ENCODE results near the gene PLD3.

PLD3 gene

DNA sequence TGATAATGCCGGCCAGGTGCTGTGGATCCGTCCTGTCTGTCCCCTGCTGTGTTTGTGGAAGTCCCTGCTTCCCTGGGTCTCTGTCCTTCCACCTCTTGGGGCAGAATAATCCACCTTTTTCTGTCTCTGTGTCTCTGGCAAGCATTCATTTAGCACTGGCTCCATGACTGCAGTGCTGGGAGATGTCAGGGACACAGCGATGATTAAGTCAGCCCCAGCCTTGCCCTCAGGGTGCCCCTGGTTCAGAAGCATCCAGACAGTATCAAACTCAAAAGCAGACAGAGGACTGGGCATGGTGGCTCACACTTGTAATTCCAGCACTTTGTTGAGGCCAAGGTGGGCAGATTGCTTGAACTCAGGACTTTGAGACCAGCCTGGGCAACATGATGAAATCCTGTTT is 40.0 kb downstream of the PLD3 start:
- Histone ChIP-seq H3K4me3 (ENCODE audit: low read length) (no peak overlapping the region), H3K27ac (ENCODE audit: low read depth, low read length) (no peak overlapping the region), H3K9me2 (replicated peaks; ENCODE audit: control insufficient read depth, low read length) (no peaks in the 10 kb centered on the region), H3K4me2 (ENCODE audit: low read length) (no peak overlapping the region), H3F3A (ENCODE audit: control insufficient read depth, insufficient read depth) (no peaks in the 10 kb centered on the region), H3K27me3 (ENCODE audit: control insufficient read depth, low read length) (no peaks in the 10 kb centered on the region), H3K79me2 (ENCODE audit: control insufficient read depth, low read length) (no peaks in the 10 kb centered on the region), H4K20me1 (ENCODE audit: control insufficient read depth, insufficient read depth, low read depth, low read length) (no peaks in the 10 kb centered on the region), H3K36me3 (ENCODE audit: control insufficient read depth, low read length) (no peaks in the 10 kb centered on the region), H3K9me3 (ENCODE audit: control insufficient read depth, insufficient read depth, low read length) (no peaks in the 10 kb centered on the region), H3K4me1 (ENCODE audit: control insufficient read depth, low read length) (no peaks in the 10 kb centered on the region)
- TF ChIP-seq, protein P1, sequence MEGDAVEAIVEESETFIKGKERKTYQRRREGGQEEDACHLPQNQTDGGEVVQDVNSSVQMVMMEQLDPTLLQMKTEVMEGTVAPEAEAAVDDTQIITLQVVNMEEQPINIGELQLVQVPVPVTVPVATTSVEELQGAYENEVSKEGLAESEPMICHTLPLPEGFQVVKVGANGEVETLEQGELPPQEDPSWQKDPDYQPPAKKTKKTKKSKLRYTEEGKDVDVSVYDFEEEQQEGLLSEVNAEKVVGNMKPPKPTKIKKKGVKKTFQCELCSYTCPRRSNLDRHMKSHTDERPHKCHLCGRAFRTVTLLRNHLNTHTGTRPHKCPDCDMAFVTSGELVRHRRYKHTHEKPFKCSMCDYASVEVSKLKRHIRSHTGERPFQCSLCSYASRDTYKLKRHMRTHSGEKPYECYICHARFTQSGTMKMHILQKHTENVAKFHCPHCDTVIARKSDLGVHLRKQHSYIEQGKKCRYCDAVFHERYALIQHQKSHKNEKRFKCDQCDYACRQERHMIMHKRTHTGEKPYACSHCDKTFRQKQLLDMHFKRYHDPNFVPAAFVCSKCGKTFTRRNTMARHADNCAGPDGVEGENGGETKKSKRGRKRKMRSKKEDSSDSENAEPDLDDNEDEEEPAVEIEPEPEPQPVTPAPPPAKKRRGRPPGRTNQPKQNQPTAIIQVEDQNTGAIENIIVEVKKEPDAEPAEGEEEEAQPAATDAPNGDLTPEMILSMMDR (IDR thresholded peaks at IDR 0.05; ENCODE audit: low read depth, low read length, poor library complexity, severe bottlenecking): no peak
- TF ChIP-seq EZH2phosphoT487 (IDR thresholded peaks at IDR 0.05; ENCODE audit: borderline replicate concordance, low read length): no peak

DNA sequence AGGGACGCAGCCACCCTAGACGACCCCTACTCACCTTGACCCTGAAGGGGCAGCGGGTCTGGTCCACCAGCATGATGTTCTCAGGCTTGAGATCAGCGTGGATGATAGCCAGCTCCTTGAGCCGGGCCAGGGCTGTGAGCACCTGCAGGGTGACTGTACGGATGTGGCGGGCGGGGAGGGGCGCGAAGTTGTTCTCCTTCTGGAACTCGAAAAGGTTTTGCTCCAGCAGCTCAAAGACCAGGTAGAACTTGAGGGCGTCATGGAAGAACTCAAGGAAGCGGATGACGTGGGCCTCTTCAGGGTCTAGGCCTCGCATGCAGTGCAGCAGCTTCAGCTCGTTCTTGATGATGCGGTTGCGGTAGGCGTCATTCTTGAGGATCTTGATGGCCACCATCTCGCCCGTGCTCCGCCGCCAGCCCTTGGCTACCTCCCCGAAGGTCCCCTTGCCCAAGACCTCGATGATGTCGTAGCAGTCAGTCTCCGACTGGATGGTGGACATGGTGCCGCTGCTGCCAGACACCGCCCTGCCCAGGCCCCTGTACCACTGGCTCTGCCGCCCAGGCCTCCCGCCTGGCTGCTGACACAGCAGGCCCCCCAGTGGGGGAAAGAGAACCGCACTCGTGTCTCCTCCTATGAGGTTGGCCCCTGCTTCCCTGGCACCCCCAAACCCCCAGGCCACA is 41.0 kb downstream of the PLD3 start:
- Histone ChIP-seq H3K36me3 (ENCODE audit: control insufficient read depth, low read length) (no peaks in the 10 kb centered on the region), H3K4me3 (ENCODE audit: low read length) (no peak overlapping the region), H3K9me3 (ENCODE audit: control insufficient read depth, insufficient read depth, low read length) (no peaks in the 10 kb centered on the region), H4K20me1 (ENCODE audit: control insufficient read depth, insufficient read depth, low read depth, low read length) (no peaks in the 10 kb centered on the region), H3K4me2 (ENCODE audit: low read length) (no peak overlapping the region), H3K9me2 (replicated peaks; ENCODE audit: control insufficient read depth, low read length) (no peaks in the 10 kb centered on the region), H3K4me1 (ENCODE audit: control insufficient read depth, low read length) (no peaks in the 10 kb centered on the region), H3K79me2 (ENCODE audit: control insufficient read depth, low read length) (no peaks in the 10 kb centered on the region), H3F3A (ENCODE audit: control insufficient read depth, insufficient read depth) (no peaks in the 10 kb centered on the region), H3K27ac (ENCODE audit: low read depth, low read length) (no peak overlapping the region), H3K27me3 (ENCODE audit: control insufficient read depth, low read length) (no peaks in the 10 kb centered on the region)
- TF ChIP-seq, protein P1 (IDR thresholded peaks at IDR 0.05; ENCODE audit: low read depth, low read length, poor library complexity, severe bottlenecking): no peak
- TF ChIP-seq EZH2phosphoT487 (IDR thresholded peaks at IDR 0.05; ENCODE audit: borderline replicate concordance, low read length): no peak

DNA sequence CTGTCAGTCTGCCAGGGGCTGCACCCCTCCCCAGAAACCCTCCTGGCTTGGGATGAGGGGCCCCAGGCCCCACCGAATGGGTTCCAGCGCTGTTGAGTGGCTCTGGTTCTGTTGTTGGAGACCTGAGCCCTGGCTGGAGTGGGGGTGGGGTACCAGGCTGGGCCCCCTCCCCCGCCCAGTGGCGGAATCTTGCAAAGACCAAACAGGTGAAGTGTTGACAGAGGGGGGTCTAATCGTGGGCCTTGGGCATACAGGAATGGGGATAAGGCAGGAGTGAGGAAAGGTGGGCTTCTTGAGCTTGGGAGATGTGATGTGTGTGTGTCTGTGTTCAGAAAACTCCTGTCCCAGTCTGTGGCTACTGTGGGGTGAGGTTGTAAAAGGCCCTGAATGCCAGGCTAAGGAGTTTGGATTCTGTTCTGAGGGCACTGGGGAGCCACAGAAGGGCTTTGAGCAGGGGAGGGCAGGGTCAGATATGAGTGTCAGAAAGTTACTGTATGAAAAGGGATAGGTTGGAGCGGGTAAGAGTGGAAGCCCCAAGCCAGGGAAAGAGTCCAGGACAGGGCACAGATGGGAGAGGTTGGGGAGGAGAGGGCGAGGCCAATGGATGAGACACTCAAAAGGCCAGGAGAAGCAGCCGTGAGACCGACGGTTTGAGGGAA is 41.7 kb downstream of the PLD3 start, which contains the start of gene HIPK4:
Gene HIPK4, minus strand, starts transcription at position 98 of the 659 bp plus-strand sequence. CDS start 279 bp downstream, outside the sequence.
- H3K27me3 ChIP-seq (ENCODE audit: control insufficient read depth, low read length): no peaks in the 10 kb centered on the region
- no peaks in the 10 kb centered on the region for H3K9me3 ChIP-seq (ENCODE audit: control insufficient read depth, insufficient read depth, low read length)
- H3K4me3 ChIP-seq (ENCODE audit: low read length): no peak within 1 kb of the TSS
- no peaks in the 10 kb centered on the region for H3K79me2 ChIP-seq (ENCODE audit: control insufficient read depth, low read length)
- no peaks in the 10 kb centered on the region for H3F3A ChIP-seq (ENCODE audit: control insufficient read depth, insufficient read depth)
- no peak within 1 kb of the TSS for H3K27ac ChIP-seq (ENCODE audit: low read depth, low read length)
- H3K4me2 ChIP-seq (ENCODE audit: low read length): no peak within 1 kb of the TSS
- H3K9me2 ChIP-seq (replicated peaks; ENCODE audit: control insufficient read depth, low read length): no peaks in the 10 kb centered on the region
- H3K4me1 ChIP-seq (ENCODE audit: control insufficient read depth, low read length): no peaks in the 10 kb centered on the region
- H3K36me3 ChIP-seq (ENCODE audit: control insufficient read depth, low read length): no peaks in the 10 kb centered on the region
- TF ChIP-seq, protein P1 (IDR thresholded peaks at IDR 0.05; ENCODE audit: low read depth, low read length, poor library complexity, severe bottlenecking): no peak
- TF ChIP-seq EZH2phosphoT487 (IDR thresholded peaks at IDR 0.05; ENCODE audit: borderline replicate concordance, low read length): no peak
- H4K20me1 ChIP-seq (ENCODE audit: control insufficient read depth, insufficient read depth, low read depth, low read length): no peaks in the 10 kb centered on the region
